Right forelimb (tissue), 1 donor: Measurements from ENCODE around the gene CFL1.

Experiments
- DNase-seq: peaks from one replicate; pipeline ENCODE4 v3.0.0-alpha.2; 2018

CFL1 gene

GRCh38 chr11:65869643-65870306 lies 11.8 kb upstream of the CFL1 start:
- DNase-seq = no peak

DNA sequence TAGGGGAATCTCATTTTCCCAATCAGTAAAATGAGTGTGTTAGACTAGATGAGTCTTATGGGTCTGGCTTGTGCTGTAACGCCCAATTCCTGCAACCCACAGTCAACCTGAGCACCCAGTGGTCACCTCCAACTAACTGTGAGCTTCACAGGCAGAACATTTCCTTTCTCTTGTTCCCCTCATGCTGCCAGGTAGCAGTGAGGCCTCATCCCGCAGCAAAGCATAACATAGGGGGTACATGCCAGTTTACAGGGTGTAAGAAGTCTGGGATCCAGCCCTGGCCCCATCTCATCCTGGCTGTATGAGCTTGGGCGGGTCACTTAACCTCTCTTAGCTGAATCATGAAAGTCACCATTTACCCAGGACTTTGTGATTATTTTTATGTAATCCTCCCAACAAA lies 10.9 kb upstream of the CFL1 start:
- DNase-seq = no peak

GRCh38 chr11:65868076-65868667 lies 10.2 kb upstream of the CFL1 start:
- peak; percentile 45 for DNase-seq

DNA sequence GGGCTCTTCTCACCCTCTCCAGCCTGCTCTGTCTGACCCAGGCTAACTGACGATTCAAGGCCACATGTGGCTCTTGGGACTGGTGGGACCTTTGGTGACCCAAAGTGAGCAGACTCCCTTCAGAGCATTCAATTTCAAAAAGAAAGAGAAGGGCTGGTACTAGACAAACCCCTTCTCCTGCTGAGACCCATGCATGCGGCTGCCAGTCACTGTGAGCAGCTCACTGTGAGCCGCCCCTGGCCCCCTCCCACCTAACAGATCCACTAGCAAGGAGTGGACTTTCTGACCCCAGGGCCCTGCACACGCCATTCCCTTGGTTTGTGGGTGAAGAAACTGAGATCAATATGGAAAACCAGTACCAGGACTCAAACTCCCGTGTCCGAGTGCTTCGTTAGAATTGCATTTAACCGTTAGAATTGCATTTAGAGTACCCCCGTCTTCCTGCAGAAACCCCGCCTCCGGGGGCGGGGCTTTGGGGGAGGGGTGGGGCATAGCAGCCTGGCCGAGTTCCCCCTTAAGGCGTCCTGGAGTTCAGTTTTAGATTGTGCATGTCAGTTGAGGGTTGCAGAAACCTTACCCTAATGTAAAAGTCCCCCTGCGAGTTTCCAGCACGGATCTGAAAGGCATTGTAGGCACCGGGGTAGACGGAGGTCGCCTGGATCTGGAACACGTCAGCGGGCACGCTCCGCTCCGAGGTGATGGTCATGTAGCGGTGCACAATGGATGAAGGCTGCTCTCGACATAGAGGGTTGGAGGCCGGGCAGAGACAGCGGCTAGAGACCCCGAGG lies 9.5 kb upstream of the CFL1 start:
- peak; percentile 58 for DNase-seq

- peak; percentile 38 for DNase-seq
These were observed 8.7 kb upstream of the CFL1 start for GRCh38 chr11:65866509-65867283.

- peak; percentile 39 for DNase-seq
These were observed 7.7 kb upstream of the CFL1 start for GRCh38 chr11:65865550-65866172.

- DNase-seq = peak; percentile 45
These were observed 6.9 kb upstream of the CFL1 start for GRCh38 chr11:65864706-65865471.

GRCh38 chr11:65863889-65864705 lies 6.1 kb upstream of the CFL1 start:
- DNase-seq = peak; percentile 46

DNA sequence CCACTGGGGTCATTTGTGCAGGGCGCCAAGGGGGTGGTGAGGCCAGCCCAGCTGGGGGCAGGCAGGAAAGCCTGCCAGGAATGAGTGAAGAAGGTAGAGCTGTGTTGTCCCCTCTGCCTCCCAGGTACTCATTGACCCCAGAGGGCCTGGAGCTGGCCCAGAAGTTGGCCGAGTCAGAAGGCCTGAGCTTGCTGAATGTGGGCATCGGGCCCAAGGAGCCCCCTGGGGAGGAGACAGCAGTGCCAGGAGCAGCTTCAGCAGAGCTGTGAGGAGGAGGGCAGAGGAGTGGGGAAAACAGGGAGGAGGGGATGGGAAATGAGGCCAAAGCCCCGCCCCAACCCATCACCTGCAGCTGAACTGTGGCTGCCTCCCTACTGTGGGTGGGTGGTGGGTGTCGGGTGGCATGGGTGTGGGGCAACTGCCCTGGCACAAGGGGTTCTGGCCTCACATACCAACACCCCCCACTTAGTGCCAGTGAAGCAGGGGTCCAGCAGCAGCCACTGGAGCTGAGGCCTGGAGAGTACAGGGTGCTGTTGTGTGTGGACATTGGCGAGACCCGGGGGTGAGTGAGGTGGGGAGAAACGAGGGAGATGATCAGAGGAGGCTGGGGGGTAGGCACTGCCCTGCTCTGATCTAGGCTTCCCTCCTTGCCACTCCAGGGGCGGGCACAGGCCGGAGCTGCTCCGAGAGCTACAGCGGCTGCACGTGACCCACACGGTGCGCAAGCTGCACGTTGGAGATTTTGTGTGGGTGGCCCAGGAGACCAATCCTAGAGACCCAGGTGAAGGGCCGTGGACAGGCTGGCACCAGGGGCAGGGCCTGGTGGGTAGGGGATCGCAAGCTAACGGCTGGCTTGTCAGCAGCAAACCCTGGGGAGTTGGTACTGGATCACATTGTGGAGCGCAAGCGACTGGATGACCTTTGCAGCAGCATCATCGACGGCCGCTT lies 5.2 kb upstream of the CFL1 start:
- peak; percentile 47 for DNase-seq

- no peak for DNase-seq
These were observed 4.3 kb upstream of the CFL1 start for GRCh38 chr11:65862191-65862735.

DNA sequence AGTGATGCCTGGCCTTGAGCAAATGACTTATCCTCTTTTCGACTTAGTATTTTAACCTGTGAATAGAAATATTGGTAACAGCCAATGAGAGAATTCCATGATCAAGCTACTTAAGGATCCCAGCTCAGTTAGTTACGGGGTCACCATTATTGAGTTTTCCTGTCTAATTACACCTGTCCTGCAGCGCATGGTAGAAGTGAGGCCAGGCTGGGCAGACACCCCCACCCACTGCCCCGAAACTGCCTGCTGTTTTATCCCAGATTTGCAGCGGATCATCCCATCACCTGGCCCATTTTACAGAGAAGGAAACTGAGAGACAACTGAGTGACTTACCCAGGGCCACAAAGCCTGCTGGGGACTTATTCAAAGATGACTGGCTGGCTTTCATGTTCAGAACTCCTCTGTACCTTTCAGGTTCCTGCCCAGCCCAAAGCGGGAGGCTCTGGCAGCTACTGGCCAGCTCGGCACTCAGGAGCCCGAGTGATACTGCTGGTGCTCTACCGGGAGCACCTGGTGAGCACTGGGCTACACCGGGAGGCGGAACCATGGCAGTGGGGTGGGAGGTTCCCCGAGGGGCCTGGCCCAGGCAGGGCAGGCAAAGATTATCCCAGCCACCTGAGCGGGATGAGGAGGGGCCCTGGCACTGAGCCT lies 3.7 kb upstream of the CFL1 start:
- no peak for DNase-seq

DNA sequence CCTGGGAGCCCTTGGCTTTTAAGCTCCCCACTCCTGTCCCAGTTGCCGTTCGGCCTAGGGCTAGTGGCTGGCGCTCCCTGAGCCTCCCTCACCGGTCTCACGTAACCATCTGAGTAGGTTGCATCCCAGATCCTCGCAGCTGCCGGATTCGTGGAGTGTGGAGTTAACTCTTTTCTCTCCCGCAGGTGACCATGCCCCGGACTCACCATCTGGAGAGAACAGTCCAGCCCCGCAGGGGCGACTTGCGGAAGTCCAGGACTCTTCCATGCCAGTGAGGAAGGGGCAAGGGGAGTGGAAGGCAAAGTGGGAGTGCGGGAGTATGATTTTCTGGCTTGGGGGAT lies 3.2 kb upstream of the CFL1 start:
- DNase-seq = no peak

DNA sequence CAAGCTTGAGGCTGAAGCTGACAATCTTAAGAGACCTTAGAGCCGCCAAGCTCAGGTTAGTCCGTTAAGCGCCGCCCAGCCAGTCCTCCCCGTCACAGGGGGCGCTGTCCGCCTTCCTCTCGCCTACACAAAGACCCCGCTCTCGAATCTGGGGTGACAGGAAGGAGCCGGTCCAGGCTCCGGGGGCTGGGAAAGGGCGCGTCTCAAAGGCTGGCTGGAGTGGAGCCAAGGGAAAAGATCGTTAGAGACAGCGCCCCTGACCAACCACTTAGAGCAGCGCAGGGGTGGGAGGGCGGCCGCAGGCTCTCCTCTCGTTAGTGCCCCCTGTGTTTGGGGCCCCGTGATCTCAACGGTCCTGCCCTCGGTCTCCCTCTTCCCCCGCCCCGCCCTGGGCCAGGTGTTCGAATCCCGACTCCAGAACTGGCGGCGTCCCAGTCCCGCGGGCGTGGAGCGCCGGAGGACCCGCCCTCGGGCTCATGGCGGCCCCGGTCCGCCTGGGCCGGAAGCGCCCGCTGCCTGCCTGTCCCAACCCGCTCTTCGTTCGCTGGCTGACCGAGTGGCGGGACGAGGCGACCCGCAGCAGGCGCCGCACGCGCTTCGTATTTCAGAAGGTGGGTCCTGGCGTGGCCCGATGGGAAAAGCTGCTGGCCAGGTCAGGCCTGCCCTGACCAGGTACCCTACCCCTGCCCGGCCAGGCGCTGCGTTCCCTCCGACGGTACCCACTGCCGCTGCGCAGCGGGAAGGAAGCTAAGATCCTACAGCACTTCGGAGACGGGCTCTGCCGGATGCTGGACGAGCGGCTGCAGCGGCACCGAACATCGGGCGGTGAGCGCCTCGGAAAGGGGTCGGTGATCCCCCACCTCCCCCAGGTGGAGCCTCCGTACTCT lies 2.5 kb upstream of the CFL1 start, which contains the start of gene MUS81:
Gene MUS81 (plus strand): TSS at position 156 of the 887 bp plus-strand sequence. CDS start 321 bp downstream, at position 477.
- DNase-seq = peak; percentile 99

GRCh38 chr11:65859812-65860277 lies 1.9 kb upstream of the CFL1 start:
- DNase-seq = no peak

GRCh38 chr11:65859095-65859811 lies 1.3 kb upstream of the CFL1 start:
- DNase-seq = peak; percentile 96

DNA sequence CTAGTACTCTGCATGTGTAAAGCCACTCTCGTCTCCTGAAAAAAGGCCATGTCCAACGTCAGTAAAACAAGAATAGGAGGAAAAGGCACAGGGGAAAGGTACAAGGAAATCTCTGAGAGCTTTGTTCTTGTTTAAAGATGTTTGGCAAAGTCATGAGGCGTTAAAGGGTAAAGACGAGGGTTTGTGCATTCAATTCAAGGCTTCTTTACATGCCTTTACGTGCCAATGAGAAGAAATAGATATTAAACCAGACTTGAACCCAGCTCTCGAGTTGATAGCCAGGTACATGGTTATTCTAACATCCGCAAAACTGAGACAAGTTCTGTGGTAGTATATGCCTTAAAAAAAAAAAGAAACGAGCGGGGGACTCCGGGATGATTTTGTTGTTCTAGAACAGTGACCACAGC lies 704 bp upstream of the CFL1 start:
- DNase-seq = no peak

GRCh38 chr11:65857500-65857852 lies 504 bp downstream of the CFL1 start:
- DNase-seq = peak; percentile 76
